CD4-positive, alpha-beta T cell treated with Interleukin-1 beta for 1 hour (primary cell): ENCODE results near the gene ITGB8.

Experiments used
- DNase-seq, 2 donors: peaks; one replicate each; pipeline ENCODE4 v3.0.0-alpha.2; 2020 to 2022

Gene ITGB8

DNA sequence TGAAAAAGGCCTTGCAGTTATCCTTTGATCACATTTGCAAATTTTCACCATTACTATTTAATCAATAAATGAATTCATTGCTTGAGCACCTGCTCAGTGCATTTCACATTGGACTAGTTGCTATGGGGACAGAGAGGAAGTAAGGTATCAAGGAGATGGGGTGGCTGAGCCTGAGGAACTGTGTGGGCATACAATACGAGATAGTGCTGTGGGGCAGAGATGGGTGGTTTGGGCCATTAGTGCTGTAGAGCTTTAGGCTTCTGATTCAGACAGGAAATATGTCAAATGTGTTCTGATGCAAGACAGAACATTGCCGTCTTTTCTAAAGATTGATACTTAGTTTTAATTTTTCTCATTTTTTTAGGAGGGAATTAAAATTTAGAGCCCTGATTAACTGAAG is 13.2 kb downstream of the ITGB8 start:
- no peak for DNase-seq

DNA sequence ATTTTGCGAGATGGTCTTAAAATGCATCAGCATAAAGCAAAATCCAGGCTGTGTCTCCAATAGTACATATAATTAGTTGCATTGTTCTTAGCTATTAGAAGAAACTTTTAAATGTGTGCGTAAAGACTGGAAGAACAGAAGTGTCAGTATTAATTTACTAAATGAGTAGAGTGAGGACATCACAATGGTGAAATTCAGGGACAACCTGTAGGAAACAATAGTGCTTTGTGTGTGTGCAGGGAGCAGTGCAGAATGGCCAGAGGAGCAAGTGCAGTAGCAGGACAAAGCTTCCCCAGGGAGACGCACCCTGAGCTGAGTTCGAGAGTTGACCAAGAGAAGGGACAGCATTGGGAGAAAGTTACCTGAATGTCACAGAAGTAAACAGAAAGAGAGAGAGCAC is 13.7 kb downstream of the ITGB8 start:
- no peak for DNase-seq

DNA sequence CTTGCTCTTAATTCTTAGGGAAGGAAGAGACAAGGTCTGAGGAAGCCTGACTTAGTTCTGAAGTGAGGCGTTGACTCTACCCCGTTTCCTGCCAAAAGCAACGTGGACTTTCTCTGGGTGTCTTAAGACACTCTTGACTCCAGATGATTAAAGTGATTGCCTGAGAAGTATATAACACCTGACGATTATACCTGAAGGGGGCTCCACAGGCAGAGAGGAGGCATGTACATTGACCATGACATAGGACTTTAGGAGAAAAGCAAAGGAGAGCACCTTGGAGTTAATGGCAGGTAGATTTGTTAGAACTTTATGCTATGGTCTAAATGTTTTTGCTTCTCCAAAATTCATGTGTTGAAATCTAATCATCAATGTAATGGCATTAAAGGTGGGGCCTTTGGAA is 15.9 kb downstream of the ITGB8 start:
- no peak for DNase-seq

DNA sequence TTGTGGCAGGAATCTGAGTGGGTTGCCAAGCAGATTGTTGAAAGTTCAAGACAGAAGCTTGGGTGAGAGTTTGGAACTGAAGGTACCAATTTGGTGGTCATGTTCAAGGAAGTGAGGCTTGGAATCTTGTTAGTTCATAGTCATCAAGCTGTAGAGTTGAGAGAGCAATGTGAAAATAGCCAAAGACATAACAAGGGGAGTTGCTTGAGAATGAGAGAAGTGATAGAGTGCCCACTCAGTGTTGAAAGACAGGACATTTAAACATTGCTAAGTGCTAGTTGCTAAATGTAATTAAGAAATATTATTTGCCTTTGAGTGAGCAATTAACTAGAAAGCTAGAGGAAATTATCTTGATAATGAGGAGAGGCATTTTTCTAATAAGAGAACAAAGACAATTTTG is 17.0 kb downstream of the ITGB8 start:
- DNase-seq, result no peak

DNA sequence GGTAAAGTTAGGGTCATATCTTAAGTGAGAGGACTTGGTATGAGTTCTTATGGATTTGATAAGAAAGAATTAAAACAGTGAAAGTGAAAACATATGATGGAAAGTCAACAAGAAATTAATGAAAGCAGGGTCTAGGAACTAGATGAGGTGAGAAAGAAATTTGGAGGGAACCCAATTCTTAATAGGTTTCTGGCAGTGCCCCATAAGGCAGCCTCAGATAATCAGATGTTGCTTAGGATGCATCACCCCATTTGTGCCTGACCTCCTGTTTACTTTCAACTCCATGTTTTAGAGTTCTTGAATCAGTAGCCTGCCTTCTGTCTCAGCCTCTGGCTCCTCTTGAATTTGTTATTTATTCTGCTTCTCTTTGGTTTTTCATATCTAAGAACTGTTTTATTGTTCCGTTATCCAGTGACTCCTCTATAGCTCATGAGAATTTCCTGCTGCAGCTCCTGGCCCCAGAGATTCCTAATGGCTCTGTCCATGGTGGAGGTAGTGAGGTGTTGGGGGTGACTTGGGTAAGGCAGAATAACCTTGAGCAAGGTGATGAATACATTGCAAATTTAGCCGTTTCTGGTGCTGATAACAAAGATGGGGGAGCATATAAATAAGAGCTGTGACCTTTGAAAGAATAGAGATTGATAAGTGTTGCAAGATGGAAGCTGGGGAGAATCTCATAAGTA is 17.6 kb downstream of the ITGB8 start:
- no peak for DNase-seq

DNA sequence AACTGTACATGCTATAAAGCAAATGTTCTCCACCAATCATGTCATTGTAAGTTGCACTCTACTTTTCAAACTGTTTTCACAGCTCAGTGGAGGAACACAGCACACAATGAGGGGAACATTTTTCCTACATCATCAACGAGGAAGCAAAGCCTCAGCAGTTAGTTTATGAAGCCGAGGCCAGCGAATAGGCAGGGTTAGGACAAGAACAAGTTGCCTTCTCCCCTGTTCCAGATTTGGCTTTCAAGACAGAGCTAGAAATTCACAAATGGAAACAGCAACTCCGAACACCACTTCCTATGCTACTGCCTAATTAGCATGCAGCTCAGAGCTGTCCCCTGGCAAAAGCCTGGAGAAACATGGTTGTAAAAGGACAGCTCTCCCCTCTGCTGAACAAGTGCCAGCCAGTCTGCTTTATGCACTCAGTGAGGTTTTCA is 19.8 kb downstream of the ITGB8 start:
- no peak for DNase-seq

DNA sequence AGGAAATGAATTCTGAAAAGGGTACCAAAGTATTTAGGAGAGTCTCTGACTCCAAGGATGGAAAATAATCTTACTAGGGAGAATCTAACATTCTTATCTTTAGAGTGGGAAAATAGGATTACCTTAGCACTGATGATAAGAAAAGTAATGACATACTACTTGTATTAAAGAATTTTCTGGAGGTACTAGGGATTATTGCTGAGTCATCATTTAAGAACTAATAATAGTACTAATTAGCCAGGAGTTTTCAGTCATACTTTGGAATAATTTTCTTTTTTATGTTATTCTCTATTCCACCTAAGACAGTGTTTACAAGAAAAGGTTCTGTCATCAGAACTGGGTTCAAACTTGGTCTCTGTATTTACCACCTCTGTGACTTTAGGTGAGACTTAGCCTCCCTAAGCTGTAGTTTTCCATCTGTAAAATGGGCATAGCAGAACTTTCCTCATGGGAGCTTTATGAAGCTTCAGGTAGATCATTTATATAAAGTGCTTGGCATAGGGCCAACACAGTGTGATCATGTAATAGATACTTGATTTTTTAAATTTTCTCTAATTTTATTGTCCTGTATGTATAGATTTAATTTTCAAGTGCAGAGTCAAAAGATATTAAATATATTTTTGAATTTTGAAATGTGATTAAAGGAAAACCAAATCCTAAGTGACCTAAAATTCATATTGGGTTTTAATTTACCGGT is 20.4 kb downstream of the ITGB8 start:
- no peak for DNase-seq

DNA sequence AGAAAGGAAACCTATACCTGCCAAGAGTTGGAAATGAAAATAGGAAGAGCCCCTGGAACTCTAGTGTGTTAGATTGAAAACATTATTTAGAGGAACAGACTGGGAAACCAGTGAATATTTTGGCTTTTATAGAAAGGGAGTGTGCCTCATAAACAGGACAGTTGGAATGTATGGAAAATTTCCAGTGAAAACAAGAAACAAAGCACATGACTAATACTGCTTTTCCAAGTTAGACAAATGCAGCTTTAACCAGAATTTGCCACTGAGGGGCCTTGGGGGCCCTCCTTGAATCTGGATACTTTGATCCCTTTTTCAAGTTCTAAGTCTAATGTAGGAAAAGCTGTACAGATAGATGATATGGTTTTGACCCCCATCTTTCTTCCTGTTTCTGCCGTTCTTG is 21.2 kb downstream of the ITGB8 start:
- DNase-seq, result no peak

DNA sequence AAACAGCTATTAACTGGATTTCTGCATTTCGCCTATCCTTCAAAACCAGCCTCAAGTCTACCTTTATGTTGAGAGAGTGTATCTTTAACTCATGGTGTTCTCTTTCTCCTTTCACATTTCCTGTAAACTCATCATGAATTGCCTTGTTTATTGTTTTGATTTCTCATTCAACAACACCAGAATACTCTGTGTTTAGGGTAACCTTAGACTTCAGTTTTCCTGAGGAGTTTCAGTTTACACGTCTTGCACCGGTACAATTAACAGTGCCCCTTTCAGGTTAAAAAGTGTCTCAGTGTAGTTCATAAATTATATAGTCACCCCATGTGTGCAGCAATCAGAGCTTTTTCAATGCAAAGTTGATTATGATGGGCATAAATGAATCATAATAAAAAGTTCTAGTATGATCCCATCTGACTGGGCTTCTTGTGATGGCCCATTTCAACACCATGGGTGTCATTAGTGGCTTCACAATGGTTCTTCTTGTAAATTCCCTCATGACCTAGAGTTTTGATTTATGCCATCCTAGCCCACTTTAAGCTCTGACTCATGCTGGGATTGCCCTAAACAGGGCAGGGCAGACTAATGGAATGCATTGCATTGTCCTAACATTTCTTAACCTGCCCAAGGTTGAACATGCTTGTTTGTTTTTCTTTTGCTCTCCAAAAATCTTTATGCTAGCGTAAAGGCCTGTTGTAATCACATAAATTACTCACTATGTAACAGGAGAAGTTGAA is 22.0 kb downstream of the ITGB8 start:
- no peak for DNase-seq

DNA sequence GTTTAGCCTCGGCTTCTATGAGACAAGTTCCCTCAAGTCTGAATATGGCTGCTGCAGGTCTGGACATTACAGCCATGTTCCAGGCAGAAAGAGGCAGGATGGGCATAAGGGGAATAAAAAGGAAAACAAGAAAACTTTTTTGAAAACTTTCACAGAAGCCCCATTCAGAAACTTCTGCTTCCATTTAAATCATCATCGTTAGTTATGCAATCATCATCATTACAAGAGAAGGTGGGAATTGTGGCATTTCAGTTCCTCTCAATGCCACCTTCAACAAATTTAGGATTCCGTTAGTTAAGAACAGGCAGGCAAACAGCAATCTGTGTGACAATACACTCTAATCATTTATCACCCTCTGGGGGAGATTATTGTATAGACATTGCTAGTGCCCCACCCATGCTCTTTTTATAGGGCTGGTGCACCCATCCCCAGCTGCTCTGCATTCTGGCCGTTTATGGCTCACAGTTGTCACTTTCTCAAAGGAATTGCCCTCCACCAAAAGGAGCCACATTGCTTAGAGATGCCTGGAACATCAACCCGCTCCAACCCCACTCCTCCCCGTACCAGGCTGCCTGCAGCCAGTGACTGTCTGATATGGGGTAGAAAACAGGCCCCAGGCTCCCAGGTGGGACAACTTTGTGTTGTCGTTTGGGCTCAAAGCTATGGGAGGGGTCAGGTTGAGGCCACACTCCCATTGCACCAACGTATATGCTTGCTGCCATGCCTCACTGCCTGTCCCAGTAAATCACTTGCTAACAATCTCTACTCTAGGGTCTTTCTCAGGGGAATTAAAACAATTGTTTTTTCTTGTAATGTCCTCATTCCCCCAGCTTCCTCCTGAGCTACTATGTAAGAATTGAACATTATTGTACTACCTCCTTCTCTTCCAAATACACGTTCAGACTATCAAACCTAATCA is 24.2 kb downstream of the ITGB8 start:
- DNase-seq, result no peak

DNA sequence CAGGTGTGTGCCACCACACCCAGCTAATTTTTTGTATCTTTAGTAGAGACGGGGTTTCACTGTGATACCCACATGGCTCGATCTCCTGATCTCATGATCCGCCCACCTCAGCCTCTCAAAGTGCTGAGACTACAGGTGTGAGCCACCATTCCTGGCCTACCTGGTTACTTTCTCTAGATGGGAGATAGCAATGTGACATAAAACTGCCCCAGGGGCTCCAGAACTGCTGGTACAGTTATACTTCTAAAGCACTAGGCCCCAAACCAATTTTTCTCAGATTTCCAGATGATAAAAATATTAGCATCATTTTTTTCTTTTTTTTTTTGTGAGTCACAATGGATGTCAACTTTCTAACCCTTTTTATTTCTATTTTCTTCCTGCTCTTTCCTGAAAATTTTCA is 27.4 kb downstream of the ITGB8 start:
- DNase-seq, result no peak

DNA sequence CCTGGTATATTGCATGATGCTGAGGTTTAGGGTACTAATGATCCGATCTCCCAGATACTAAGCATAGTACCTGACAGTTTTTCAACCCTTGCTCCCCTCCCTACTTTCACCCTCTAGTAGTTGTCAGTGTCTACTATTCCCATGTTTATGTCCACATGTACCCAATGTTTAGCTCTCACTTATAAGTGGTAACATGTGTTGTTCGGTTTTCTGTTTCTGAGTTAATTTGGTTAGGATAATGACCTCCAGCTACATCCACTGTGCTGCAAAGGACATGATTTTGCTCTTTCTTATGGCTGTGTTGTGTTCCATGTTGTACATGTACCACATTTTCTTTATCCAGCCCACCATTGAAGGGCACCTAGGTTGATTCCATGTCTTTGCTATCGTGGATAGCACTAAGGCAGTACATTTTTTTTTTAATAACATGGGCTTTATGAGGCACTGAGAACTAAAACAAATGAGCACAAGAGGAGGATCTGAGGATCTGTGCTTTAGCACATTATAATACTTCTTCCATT is 28.1 kb downstream of the ITGB8 start:
- no peak for DNase-seq

DNA sequence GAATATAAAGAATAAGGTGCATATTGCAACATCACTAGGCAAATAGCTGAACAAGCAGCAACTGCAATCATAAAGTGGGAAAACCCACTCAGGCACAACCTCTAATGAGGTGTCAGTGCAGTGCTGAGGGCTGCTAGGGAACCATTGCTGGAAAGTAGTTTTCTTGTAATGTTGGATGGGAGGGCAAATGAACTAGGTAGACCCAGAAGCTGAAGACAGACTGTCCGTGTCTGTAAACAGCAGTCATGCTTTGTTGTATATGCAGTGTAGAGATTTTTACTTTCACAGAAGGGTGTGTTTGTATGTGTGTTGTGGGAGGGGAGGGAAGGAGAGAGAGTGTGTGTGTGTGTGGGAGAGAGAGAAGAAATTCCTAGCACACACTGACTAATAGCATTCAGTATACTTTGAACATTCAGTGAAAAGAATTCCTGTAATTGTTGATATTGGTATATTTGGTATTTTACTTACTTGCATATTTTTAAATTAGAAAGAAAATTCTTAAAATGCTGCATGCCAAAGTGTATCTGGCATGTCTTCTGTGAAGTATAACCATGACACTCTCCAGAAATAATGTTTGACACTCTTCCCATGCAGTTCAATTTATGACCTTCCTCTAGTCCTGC is 28.8 kb downstream of the ITGB8 start:
- DNase-seq, result no peak

DNA sequence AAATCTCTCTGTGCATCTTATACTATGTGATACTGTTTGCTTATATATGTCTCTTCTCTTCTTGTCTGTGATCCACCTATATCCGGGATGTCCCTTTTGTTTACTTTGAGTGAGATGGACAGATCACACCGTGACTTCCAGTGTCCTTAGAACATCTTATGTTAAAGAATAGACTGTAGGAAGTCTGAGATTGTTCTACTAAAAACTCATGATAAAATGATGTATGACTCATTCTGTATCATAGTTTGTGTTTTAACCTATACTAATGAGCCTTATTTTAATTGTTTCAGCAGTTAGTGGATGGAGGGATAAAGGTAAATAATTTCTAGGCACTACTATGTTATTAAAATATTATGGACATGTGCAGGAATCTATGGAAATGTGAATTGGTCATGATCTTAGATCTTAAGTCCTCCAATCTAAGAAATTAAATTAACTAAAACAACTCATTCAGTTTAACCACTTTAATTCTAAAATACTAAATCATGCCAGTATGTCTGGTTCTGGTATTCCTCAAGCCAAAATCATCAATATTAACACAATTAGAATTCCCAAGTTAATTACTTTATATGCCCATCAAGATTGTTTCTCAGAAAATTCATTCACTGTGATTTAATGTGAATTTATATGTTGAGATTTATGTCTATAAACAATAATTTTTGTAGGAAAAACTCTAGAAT is 32.0 kb downstream of the ITGB8 start:
- DNase-seq, result no peak

DNA sequence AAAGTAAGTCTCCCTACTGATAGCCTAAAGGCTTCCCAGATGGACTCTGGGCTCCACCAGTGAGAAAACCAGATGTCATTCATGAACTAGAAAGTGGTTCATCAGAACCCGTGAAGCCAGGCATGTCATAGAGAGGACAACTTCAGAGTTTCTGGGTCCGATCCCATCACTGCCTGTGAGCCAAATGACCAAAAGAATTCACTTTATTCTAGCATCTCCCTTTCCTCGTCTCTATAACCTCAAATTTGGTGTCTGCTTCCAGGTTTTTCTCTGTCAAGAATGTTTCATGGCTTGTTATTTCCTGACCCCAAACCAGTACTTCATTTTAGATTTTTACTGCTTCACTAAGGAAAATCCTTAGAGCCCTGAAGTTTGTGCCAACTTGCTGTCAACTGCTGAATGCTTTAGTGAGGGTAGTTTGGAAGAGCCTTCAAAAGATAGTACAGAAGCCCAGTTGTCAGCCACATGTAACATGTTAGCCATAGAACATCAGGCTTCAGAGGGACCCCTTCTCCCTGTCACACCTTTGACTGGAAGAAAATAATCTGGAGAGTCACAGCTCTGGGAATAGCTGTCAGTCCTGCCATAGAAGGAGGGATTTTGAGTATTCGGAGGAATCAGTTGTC is 34.0 kb downstream of the ITGB8 start:
- DNase-seq, result no peak

DNA sequence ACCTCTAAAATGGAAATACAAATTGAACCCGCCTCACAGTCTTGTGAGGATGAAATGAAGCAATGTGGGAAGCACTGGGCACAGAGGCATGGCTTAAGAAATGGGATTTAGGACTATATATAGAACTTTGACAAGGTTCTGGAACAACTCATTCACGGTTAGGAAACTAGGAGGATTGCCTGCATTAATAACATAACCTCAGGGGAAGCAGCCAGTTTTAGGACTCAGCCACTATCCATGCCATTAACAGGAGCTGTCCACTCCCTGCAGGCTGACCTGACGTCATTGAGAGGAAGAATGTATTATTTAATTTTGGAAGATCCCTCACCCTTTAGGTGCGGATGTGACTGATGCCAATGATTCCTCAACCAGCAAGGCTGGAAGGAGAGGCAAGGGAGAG is 34.8 kb downstream of the ITGB8 start:
- no peak for DNase-seq

DNA sequence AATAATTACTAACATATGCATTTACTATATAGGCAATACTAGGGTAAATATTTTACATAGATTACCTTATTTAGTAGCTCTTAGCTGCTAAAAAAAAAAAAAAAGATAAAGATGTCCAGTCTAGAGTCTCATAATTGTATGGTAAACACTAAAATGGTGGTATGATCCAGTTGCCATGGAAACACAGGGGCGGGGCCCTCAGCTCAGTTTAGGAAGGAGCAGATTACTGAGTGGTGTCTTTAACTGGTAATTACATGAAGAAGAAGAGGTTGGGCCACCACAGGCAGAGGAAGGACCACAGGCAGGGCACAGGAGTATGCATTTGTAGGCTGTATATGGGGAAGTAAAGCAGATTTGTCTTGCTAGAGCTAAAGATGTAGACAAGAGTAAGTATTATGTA is 43.7 kb downstream of the ITGB8 start:
- DNase-seq, result no peak

DNA sequence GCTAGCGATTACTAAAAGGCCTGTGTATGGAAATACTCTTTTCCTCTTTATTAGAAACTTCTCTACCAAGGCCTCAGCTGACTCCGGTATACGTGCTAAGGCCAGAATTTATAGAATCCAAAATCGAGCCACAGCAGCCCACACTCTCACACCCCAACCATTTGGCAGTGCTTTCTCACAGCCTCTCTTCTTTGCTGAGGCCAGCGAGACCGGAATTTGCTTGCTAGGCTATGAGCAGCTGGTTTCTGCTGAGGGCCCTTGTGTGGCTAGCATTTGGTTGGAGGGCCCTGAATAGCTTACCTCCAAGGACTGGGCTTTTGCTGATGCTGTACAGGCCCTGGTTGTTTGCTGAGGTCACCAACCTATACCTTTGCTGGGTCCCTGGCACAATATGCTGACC is 46.1 kb downstream of the ITGB8 start:
- no peak for DNase-seq

DNA sequence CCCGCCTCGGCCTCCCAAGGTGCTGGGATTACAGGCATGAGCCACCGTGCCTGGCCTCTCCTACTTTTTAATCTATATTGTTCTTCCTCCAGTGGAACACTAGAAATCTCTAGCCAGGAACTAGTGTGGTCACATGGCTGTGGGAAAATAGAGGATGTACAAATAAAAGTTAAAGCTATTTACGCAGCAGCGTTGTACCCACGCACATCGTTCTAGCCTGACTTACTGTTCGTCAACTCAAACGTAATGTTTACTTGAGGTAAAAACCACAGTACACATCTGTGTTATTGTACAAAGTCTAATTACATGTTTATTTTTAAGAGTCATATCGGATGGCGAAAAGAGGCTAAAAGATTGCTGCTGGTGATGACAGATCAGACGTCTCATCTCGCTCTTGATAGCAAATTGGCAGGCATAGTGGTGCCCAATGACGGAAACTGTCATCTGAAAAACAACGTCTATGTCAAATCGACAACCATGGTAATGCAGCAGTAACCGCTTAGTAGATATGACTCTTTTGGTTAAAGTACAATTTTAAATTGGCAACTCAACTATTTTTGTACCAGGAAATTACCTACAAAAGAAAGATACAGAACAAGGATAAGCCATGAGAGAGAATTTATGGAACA is 50.8 kb downstream of the ITGB8 start:
- DNase-seq, result no peak

DNA sequence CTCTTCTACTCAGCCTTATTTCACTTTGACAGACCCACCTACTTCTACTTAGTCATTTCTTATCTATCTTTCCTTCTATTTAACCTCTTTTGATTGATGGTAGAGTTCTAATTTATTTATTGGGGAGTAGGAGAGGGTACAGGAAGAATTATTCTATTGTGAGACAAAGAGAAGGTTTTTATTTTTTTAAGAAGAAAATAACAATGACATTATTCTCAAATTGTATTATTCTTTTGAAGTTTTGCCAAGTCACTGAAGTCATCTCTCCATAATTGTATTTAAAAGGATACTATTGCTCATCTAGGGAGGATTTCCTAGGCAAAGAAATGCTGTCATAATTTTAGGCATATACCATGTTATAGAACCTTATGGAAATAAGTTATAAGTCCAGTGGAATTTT is 52.7 kb downstream of the ITGB8 start:
- DNase-seq, result no peak

DNA sequence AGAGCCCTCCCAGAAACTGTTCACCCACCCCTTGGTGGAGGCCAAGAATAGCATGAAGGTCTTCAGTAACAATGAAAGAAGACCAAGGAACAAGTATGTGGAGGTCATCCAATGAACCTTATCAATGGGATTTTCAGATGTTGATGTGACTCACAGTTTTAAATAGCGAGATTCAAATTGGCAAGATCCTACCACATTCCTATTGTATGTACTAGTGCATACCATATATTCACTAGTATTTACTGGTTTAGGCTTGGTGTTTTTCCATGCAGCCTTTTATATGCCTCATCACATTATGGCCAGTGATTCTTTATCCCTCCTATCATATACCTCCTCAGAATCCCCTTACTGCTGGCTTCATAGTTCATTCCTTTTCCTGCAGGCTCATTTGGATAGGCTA is 54.4 kb downstream of the ITGB8 start:
- no peak for DNase-seq
